C4-2B (cell line): ENCODE results near the gene NLRP13.

Source experiments
- CTCF ChIP-seq: fragments of 450-650 bp; conservative IDR thresholded peaks from 2 replicates; pipeline ENCODE4 v1.5.1; 2017; ENCODE audit warnings: mild to moderate bottlenecking
- ZFX ChIP-seq: fragments of 450-650 bp; IDR thresholded peaks from 2 replicates; pipeline ENCODE4 v1.6.1; 2017

DNA sequence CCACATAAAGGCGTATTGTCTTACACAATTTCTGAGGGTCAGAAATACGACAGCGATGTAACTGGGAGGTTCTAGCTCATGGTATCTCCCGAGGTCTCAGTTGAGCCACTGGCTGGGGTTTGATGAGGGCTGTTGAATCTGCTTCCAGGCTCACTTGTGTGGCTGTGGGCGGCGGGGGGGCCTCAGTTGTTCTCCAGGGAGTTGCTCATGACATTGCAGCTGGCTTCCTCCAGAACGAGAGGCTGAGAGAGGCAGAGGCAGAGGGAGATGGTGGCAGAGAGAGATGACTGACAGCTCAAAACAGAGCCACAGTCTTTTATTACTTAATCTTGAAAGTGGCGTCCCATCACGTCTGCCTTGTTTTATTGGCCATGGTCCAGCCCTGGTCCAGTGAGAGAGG is 48.3 kb upstream of the NLRP13 start:
- TF ChIP-seq CTCF (no peak), ZFX (no peak)
